K562 (cell line): ENCODE data around the gene MMAB. TPM values are rescaled to one million over a fixed set of nuclear protein-coding genes. Genes with fewer than 3 reads are reported as not detected.
A peak's percentile ranks its signal among the peaks of the same experiment; 100 is the strongest.

Source experiments
- FOXA1 ChIP-seq: fragments of 450-650 bp; IDR thresholded peaks from 2 replicates; pipeline ENCODE4 v1.6.1; 2016; ENCODE audit warnings: mild to moderate bottlenecking, borderline replicate concordance
- GTF2E2 ChIP-seq: fragments of 200-800 bp; sonication (Bioruptor generic); IDR thresholded peaks from 2 replicates; pipeline ENCODE4 v1.6.1; 2016; ENCODE audit warnings: missing genetic modification characterization, missing compliant biosample characterization
- HINFP ChIP-seq: fragments of 450-650 bp; conservative IDR thresholded peaks from 2 replicates; pipeline ENCODE4 v1.6.1; 2016; ENCODE audit warnings: missing genetic modification characterization, low read depth, mild to moderate bottlenecking, control low read depth, missing compliant biosample characterization
- JUN ChIP-seq, 2 experiments: sonication (generic) in 1 of 2; formaldehyde crosslinking in 1 of 2; IDR thresholded peaks; 2 replicates each; pipeline versions ENCODE4 v1.6.1 to v1.8.0; 2012 to 2022; ENCODE audit warnings: borderline replicate concordance in 2 of 2, mild to moderate bottlenecking in 2 of 2, improper control_type of control experiment in 1 of 2, low read depth in 1 of 2, low read length in 1 of 2, missing genetic modification reagents in 1 of 2
- KDM5B ChIP-seq: fragments of 200-600 bp; sonication (generic); IDR thresholded peaks from 2 replicates; pipeline ENCODE4 v1.6.1; 2012; ENCODE audit warnings: low read depth, mild to moderate bottlenecking, moderate library complexity, low read length, control low read depth, inconsistent platforms; ENCODE audit not compliant: insufficient replicate concordance
- KLF6 ChIP-seq: fragments of 250-450 bp; sonication (Bioruptor Pico); IDR thresholded peaks from 2 replicates; pipeline ENCODE4 v1.4.0; 2020; ENCODE audit warnings: mild to moderate bottlenecking, moderate library complexity, borderline replicate concordance
- MCM2 ChIP-seq: fragments of 450-650 bp; IDR thresholded peaks from 2 replicates; pipeline ENCODE4 v1.6.1; 2017; ENCODE audit warnings: low read depth, mild to moderate bottlenecking
- PML ChIP-seq: IDR thresholded peaks from 2 replicates; pipeline ENCODE4 v1.6.1; 2012; ENCODE audit warnings: low read length, inconsistent platforms
- TCF3 ChIP-seq: sonication (generic); formaldehyde crosslinking; IDR thresholded peaks from 2 replicates; pipeline ENCODE4 v1.4.0; 2020; ENCODE audit warnings: mild to moderate bottlenecking, missing genetic modification reagents
- ZNF592 ChIP-seq: fragments of 450-650 bp; IDR thresholded peaks from 2 replicates; pipeline ENCODE4 v1.6.1; 2017; ENCODE audit warnings: antibody characterized with exemption, mild to moderate bottlenecking
- polyA plus RNA-seq, 8 experiments: library from polyadenylated mRNA; depleted of rRNA in 4 of 8; stranded (reverse) in 5 of 8; unstranded in 3 of 8; fragments of >200 nt; fragmentation: Nextera tagmentation in 2 of 8; fragmentation: Illumina TruSeq in 1 of 8; extraction: Ambion mirVana in 2 of 8; extraction: Trizol in 1 of 8; gene quantifications; 2 replicates each; pipeline versions ENCODE4 v1.2.1 to v1.2.3, GENCODE V29; 2011 to 2014; ENCODE audit warnings: inconsistent platforms in 1 of 8, missing spikeins in 1 of 8
- total RNA-seq, 7 experiments: library from RNA; depleted of rRNA in 6 of 7; stranded (reverse); fragments of >200 nt in 6 of 7; fragmentation: Illumina TruSeq in 2 of 7; extraction: Trizol in 2 of 7; gene quantifications; 2 replicates each; pipeline versions ENCODE4 v1.2.1 to v1.2.3, GENCODE V29; 2011 to 2021; ENCODE audit warnings: low replicate concordance in 1 of 7
- TF ChIP-seq, protein P1 (sequence below): sonication (generic); formaldehyde crosslinking; IDR thresholded peaks from 2 replicates; pipeline ENCODE4 v1.4.0; 2020; ENCODE audit warnings: mild to moderate bottlenecking, missing genetic modification reagents
- TF ChIP-seq, protein P2 (sequence below): sonication (generic); formaldehyde crosslinking; IDR thresholded peaks from 2 replicates; pipeline ENCODE4 v1.8.0; 2022; ENCODE audit warnings: mild to moderate bottlenecking, low read depth, missing genetic modification reagents
- TF ChIP-seq, protein P3 (sequence below): sonication (generic); formaldehyde crosslinking; IDR thresholded peaks from 2 replicates; pipeline ENCODE4 v1.8.1; 2022; ENCODE audit warnings: missing genetic modification reagents

The MMAB gene
- total and polyA plus RNA-seq, 9 of the 15 experiments (the other 6 are each of a cell fraction or from before 2014, with no cell fraction given), result 9.5 to 76.1 (median 46.2) TPM

GRCh38 chr12:109573029-109573913 lies at the start of gene MMAB, which contains the start of gene MVK (continued):
- TF ChIP-seq HINFP (tag), result peak; percentile 94
- peak; percentile 42; the same call in 1 of the 2 replicates for TF ChIP-seq TCF3 (CRISPR knock-in tag)
- TF ChIP-seq MCM2, result no peak
- peak; percentile 69 for TF ChIP-seq PML
- peak; percentile 96 for TF ChIP-seq ZNF592
- TF ChIP-seq JUN (IDR thresholded peaks at IDR 0.05; ENCODE audit: borderline replicate concordance, low read depth, low read length), result peak; percentile 85; the same call in 1 of the 2 replicates
- TF ChIP-seq JUN (CRISPR knock-in tag; IDR thresholded peaks at IDR 0.05; ENCODE audit: borderline replicate concordance), result peak; percentile 18; the same call in 1 of the 2 replicates
- no peak for TF ChIP-seq KLF6 (CRISPR knock-in tag)
- TF ChIP-seq, protein P1, sequence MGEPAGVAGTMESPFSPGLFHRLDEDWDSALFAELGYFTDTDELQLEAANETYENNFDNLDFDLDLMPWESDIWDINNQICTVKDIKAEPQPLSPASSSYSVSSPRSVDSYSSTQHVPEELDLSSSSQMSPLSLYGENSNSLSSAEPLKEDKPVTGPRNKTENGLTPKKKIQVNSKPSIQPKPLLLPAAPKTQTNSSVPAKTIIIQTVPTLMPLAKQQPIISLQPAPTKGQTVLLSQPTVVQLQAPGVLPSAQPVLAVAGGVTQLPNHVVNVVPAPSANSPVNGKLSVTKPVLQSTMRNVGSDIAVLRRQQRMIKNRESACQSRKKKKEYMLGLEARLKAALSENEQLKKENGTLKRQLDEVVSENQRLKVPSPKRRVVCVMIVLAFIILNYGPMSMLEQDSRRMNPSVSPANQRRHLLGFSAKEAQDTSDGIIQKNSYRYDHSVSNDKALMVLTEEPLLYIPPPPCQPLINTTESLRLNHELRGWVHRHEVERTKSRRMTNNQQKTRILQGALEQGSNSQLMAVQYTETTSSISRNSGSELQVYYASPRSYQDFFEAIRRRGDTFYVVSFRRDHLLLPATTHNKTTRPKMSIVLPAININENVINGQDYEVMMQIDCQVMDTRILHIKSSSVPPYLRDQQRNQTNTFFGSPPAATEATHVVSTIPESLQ (CRISPR knock-in tag), result peak; percentile 70; the same call in 1 of the 2 replicates
- TF ChIP-seq, protein P2, sequence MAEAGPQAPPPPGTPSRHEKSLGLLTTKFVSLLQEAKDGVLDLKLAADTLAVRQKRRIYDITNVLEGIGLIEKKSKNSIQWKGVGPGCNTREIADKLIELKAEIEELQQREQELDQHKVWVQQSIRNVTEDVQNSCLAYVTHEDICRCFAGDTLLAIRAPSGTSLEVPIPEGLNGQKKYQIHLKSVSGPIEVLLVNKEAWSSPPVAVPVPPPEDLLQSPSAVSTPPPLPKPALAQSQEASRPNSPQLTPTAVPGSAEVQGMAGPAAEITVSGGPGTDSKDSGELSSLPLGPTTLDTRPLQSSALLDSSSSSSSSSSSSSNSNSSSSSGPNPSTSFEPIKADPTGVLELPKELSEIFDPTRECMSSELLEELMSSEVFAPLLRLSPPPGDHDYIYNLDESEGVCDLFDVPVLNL (CRISPR knock-in tag), result peak; percentile 64; the same call in 1 of the 2 replicates
- TF ChIP-seq GTF2E2 (tag), result no peak
- TF ChIP-seq KDM5B, result peak; percentile 86
- TF ChIP-seq FOXA1, result no peak
- TF ChIP-seq, protein P3, sequence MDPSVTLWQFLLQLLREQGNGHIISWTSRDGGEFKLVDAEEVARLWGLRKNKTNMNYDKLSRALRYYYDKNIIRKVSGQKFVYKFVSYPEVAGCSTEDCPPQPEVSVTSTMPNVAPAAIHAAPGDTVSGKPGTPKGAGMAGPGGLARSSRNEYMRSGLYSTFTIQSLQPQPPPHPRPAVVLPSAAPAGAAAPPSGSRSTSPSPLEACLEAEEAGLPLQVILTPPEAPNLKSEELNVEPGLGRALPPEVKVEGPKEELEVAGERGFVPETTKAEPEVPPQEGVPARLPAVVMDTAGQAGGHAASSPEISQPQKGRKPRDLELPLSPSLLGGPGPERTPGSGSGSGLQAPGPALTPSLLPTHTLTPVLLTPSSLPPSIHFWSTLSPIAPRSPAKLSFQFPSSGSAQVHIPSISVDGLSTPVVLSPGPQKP (CRISPR knock-in tag), result no peak
